ENCODE data around the gene LYZL4. TPM values are rescaled to one million over a fixed set of nuclear protein-coding genes. Genes with fewer than 3 reads are reported as not detected.

LYZL4 gene
- total and polyA plus RNA-seq, 2 of the 4 experiments (the other 2 are of a cell fraction): not detected

- H3K9me1 ChIP-seq (ENCODE audit: insufficient read depth, low read length): no peaks in the 10 kb centered on the region
- in situ Hi-C loops (cut with MboI; ENCODE audit: low sequenced_read_pairs): loop anchor here (5.0 to 25.0 kb wide), 4 partner anchors 194 to 547 kb away; no protein-coding TSS in a partner anchor
- H3K4me2 ChIP-seq (ENCODE audit: low read depth, low read length): no peak overlapping the region
- H3K36me3 ChIP-seq (ENCODE audit: control insufficient read depth, insufficient read depth, low read length): no peaks in the 10 kb centered on the region
- DNase-seq (no peak), ATAC-seq (ENCODE audit: low read depth) (no peak)
- H3K4me3 ChIP-seq (ENCODE audit: insufficient read depth, low read depth, low read length): no peak overlapping the region
- dilution Hi-C loops (cut with HindIII; ENCODE audit: low sequenced_read_pairs, unreplicated experiment): no loop called here
- BruUV-seq (replicated peaks): no TSS peak
- H3K18ac ChIP-seq (ENCODE audit: low read depth, low read length): no peak overlapping the region
- H3K9ac ChIP-seq (ENCODE audit: low read depth, low read length): no peak overlapping the region
- no peak overlapping the region for H3K4ac ChIP-seq (ENCODE audit: low read depth, low read length)
- no peak overlapping the region for H4K8ac ChIP-seq (ENCODE audit: low read depth in 2 of 2, low read length in 2 of 2)
- intact Hi-C loops (cut with micrococcal nuclease): loop anchor here (5.0 to 10.0 kb wide), 2 partner anchors 324 to 1857 kb away; no protein-coding TSS in a partner anchor
- WGBS, 2 experiments (ENCODE audit: extremely low coverage in 2 of 2, insufficient read length in 1 of 2): no CpG with 5 or more reads among the region's 2 CpGs
- H2BK5ac ChIP-seq (ENCODE audit: low read depth, low read length, poor library complexity, severe bottlenecking): no peak overlapping the region
- H2AFZ ChIP-seq (replicated peaks; ENCODE audit: low read length, poor library complexity): no peak overlapping the region
- no peaks in the 10 kb centered on the region for H3K9me3 ChIP-seq (ENCODE audit: control insufficient read depth, insufficient read depth, low read length)
- no peak overlapping the region for H2BK20ac ChIP-seq (ENCODE audit: low read depth, low read length)
- H3K4me1 ChIP-seq (ENCODE audit: control insufficient read depth, insufficient read depth, low read length): no peaks in the 10 kb centered on the region
- H3K79me1 ChIP-seq (ENCODE audit: low read depth in 1 of 2, low read length in 2 of 2): no peaks in the 10 kb centered on the region
- H2BK15ac ChIP-seq (ENCODE audit: low read depth, low read length): no peak overlapping the region
- H2BK120ac ChIP-seq (ENCODE audit: low read depth, low read length): no peak overlapping the region
- TF ChIP-seq BHLHE40 (IDR thresholded peaks at IDR 0.05; ENCODE audit: low read depth, low read length) (no peak), ELK1 (IDR thresholded peaks at IDR 0.05; ENCODE audit: borderline replicate concordance, low read depth, low read length) (no peak), CHD1 (IDR thresholded peaks at IDR 0.05; ENCODE audit: low read depth, low read length) (no peak), MAFK (IDR thresholded peaks at IDR 0.05; ENCODE audit: low read depth, low read length) (no peak), RCOR1 (IDR thresholded peaks at IDR 0.05; ENCODE audit: insufficient replicate concordance, low read length) (no peak), RFX5 (IDR thresholded peaks at IDR 0.05; ENCODE audit: low read depth, low read length) (no peak), NFE2L2 (IDR thresholded peaks at IDR 0.05; ENCODE audit: low read depth, low read length) (no peak), MXI1 (IDR thresholded peaks at IDR 0.05; ENCODE audit: borderline replicate concordance, low read depth, low read length) (no peak), FOS (IDR thresholded peaks at IDR 0.05; ENCODE audit: low read depth, low read length) (no peak), POLR2A (IDR thresholded peaks at IDR 0.05; ENCODE audit: low read depth, low read length) (no peak), SMC3 (IDR thresholded peaks at IDR 0.05; ENCODE audit: low read depth, low read length) (no peak), CEBPB (IDR thresholded peaks at IDR 0.05; ENCODE audit: low read depth, low read length) (no peak)
- TF ChIP-seq, protein P1, sequence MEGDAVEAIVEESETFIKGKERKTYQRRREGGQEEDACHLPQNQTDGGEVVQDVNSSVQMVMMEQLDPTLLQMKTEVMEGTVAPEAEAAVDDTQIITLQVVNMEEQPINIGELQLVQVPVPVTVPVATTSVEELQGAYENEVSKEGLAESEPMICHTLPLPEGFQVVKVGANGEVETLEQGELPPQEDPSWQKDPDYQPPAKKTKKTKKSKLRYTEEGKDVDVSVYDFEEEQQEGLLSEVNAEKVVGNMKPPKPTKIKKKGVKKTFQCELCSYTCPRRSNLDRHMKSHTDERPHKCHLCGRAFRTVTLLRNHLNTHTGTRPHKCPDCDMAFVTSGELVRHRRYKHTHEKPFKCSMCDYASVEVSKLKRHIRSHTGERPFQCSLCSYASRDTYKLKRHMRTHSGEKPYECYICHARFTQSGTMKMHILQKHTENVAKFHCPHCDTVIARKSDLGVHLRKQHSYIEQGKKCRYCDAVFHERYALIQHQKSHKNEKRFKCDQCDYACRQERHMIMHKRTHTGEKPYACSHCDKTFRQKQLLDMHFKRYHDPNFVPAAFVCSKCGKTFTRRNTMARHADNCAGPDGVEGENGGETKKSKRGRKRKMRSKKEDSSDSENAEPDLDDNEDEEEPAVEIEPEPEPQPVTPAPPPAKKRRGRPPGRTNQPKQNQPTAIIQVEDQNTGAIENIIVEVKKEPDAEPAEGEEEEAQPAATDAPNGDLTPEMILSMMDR (conservative IDR thresholded peaks at IDR 0.05; ENCODE audit: low read depth, low read length): no peak
- H4K5ac ChIP-seq (ENCODE audit: low read depth, low read length): no peak overlapping the region
- no peak overlapping the region for H4K91ac ChIP-seq (ENCODE audit: insufficient read depth, low read depth, low read length)
- H3K27me3 ChIP-seq (ENCODE audit: control insufficient read depth, insufficient read depth, low read length): peaks cover 11% of the 10 kb centered on the region
- POLR2A ChIA-PET (ENCODE audit: unreplicated experiment): no interaction called here
- H2AK5ac ChIP-seq (ENCODE audit: low read depth, low read length): no peak overlapping the region
- H2AK9ac ChIP-seq (replicated peaks; ENCODE audit: low read depth, low read length, poor library complexity): no peak overlapping the region
- no peaks in the 10 kb centered on the region for H4K20me1 ChIP-seq (ENCODE audit: insufficient read depth, low read length)
- H3K23ac ChIP-seq (ENCODE audit: low read depth, low read length): no peak overlapping the region
- CTCF ChIA-PET: interaction anchor here (0.6 to 0.7 kb wide), 3 partner anchors 194 to 525 kb away, joined by 3 read pairs; no protein-coding TSS in a partner anchor
- no peak overlapping the region for H3K27ac ChIP-seq (ENCODE audit: insufficient read depth, low read length)
- H3K56ac ChIP-seq (ENCODE audit: extremely low read depth, insufficient read depth, low read length): no peak overlapping the region
- H3K14ac ChIP-seq (replicated peaks; ENCODE audit: low read depth, low read length): no peak overlapping the region
These were observed 31.4 kb upstream of the LYZL4 start for GRCh38 chr3:42441791-42442190.

Data from IMR-90 (cell line).